GM12892 (cell line): ENCODE measurements around the gene UGT2B15.
"Not testable (repeated sequence)": the region's sequence is repeated elsewhere in the genome, so short reads cannot be mapped to it uniquely, and the experiment has no call there.

Experiments
- POLR2A ChIP-seq: IDR thresholded peaks from 2 replicates; pipeline ENCODE4 v1.6.1; 2011; ENCODE audit warnings: low read depth, low read length, control low read depth
- POLR2AphosphoS5 ChIP-seq: IDR thresholded peaks from 2 replicates; pipeline ENCODE4 v1.6.1; 2011; ENCODE audit warnings: low read depth, low read length, control low read depth
- TAF1 ChIP-seq: IDR thresholded peaks from 2 replicates; pipeline ENCODE4 v1.6.1; 2011; ENCODE audit warnings: low read depth, mild to moderate bottlenecking, control low read depth, low read length, borderline replicate concordance

DNA sequence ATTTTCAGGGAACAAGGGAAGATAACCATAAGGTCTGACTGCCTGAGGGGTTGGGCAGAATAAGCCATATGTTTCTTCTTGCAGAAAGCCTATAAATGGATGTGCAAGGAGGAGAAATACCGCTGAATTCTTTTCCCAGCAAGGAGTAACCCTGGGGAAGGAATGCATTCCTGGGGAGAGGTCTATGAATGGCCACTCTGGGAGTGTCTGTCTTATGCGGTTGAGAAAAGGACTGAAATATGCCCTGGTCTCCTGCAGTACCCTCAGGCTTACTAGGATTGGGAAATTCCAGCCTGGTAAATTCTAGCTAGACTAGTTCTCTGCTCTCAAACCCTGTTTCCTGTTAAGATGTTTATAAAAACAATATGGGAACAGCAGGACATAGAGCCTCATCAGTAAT is 32.7 kb upstream of the UGT2B15 start:
- TF ChIP-seq POLR2AphosphoS5, POLR2A, TAF1: not testable (repeated sequence)
